HG02763 (cell line): ENCODE results near the gene ME3.

ENCODE experiments used
- ATAC-seq: cut with Tn5 transposase; IDR thresholded peaks from one replicate; pipeline ENCODE4 v1.9.1; 2021; ENCODE audit warnings: mild to moderate bottlenecking, moderate library complexity; ENCODE audit not compliant: unreplicated experiment

ME3 gene

GRCh38 chr11:86589856-86590589 is 82.4 kb downstream of the ME3 start:
- ATAC-seq = no peak

- ATAC-seq = no peak
Observed at GRCh38 chr11:86589204-86589603, 83.2 kb downstream of the ME3 start.

- ATAC-seq = no peak
Observed at GRCh38 chr11:86588566-86589090, 83.8 kb downstream of the ME3 start.

DNA sequence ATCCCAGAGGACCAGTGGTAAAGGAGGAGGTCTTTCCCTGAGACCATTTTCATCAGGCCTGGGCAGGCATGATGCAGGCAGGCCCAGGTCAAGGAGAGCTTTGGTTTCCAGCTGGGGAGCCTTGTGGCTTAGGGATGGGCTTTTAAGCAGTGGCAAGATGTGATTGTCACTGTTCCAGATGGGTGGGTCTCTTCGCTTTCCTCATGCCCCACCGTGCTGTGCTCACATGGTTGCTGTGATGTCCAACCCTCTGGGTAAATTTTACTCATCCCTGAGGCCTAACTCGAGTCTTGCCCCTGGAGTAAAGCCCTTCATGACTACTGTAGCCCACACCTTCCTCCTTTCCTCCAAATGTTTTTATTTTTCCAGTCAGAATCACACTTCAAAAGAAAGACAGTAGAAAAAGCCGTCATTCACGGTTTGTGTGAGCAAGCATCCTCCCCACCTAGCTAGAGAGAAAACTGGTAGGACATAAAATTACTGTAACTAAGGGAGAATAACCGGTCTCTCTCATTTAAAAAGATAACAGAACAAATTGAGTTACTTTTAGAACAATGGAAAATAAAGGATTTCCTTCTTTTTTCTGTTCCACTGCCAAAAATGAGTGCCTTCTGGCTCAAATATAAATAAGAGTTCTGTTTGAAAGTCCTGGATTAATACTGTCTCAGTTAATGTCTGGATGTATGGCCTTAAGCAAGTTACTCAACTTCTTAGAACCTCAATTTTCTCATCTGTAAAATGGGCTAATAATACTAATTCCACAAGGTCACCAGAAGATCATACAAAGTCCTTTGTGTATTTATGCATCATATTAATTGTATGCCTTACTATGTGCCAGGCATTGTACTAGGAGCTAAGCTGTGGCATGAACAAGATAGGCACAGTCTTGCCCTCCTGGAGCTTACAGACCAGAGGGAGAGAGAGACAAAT is 84.9 kb downstream of the ME3 start:
- no peak for ATAC-seq

- no peak for ATAC-seq
Observed at GRCh38 chr11:86586307-86586706, 86.1 kb downstream of the ME3 start.

- no peak for ATAC-seq
Observed at GRCh38 chr11:86582898-86583297, 89.5 kb downstream of the ME3 start.

GRCh38 chr11:86580535-86580934 is 91.9 kb downstream of the ME3 start:
- no peak for ATAC-seq

- no peak for ATAC-seq
Observed at GRCh38 chr11:86579406-86579731, 93.0 kb downstream of the ME3 start.

DNA sequence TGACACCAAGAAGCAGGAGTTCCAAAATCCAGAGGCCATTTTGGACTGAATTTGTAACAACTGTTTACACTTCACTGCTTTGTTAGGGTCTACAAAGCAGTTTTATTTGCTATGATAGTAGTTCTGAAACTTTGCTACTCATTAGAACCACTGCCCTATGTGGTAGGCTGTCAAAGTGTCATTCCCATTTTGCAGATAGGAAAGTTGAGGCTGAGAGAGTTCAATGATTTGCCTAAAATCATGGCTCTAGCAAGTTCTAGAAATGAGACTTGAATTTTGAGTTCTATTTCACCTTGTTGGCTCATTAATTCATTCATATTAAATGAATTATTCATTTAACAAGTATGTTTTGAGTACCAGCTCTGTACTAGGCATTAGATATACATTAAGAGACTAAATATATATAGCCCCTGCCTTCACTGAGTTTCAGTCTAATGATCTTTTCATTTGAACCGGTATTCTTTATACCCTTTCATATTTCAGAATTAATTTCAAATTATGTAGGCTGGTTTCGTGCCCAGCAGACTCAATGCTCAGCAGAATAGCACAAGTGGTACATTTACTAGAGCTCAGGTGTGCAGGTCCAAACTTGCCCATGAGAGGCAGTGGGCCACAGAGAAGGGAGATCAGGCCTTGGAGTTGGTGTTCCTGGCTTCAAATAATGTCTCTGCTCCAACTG is 93.5 kb downstream of the ME3 start:
- no peak for ATAC-seq

DNA sequence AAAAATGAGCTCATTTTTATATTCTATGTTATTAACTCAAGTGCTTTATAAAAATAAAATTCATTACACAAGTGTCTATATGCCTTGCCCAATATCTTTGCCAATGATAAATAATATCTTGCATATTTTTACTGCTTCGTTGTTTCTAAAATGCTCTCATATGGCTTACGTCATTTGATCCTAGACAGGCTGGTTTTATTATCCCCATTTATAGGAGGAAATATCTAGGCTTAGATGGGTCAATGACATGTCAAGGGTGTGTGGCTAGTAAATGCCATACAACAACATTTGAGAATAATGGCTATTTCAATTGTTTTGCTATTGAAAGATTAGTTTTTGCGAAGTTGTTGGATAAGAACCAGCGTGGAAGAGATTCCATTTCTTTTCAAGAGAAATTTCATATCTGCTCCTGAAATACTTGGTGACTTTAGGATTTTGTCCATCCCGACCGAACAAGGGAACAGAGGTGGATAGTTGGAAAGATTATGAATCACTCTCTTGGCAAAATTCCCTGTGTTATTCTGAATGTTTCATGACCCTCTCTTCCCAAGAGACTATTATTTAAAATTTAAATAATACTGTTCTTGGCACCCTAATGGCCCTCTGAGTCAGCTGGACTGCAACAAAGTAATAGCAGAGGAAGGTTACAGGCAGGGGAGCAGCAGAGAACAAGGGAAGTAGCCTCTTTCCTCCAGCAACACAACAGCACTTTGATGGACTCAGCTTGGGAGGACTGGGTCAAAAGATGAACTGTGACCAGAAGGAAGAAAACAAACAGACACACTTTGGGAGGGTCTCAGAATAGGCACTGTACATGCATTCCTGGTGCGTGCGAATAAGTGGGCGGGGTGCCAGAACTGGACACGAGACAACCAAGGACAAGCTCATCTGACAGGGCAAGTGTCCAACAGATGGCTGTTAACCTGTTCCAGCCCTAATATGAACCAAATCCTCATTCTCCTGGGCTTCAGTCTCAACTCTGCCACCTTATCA is 94.5 kb downstream of the ME3 start:
- ATAC-seq = no peak

DNA sequence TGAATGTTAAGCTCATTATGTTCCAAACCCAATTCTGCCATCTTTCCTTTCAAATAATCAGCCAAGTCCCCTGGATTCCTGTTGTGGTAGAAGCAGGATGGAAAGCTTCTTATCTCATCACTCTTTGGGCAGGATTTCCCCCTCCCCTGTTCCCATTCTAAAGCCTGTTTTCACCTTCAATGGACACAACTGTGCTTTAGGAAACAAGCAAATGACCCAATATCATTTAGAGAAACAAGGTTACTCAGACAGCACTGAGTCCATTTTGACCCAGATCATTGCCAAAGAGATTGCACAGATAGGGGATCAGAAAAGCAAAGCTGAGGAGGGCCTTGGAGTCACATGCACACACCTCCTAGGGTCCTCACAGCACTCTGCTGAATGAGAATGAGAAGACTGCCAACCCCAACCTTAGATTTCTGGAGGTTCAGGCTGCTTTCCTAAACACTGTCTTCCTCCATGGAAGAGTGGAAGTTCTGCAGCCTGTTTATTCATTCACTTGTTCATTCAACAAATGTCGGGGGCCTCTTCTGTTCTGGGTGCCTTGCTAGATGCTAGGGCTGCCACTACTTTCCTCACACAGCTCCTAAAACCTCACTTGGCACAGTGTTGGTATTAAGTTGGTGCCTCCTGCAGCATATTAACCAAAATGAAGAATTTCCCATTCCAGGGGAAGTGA is 95.3 kb downstream of the ME3 start:
- no peak for ATAC-seq

DNA sequence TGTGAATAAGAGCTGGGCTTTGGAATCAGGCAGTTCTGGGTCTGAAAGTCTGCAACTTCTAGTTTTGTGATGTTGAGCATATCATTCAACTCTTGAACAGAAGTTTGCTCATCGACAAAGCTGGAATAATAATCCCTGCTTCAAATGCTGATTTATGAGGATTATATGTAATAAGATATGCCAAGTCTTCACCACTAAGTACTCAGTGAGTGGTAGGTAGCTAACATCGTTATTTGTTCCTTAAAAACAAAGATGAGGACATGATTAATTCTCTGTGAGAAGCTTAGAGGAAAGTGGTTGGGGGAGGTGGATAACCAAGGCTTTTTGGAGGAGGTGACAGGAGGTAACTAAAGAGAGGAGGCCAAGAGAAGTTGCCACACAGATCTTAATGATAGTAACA is 96.5 kb downstream of the ME3 start:
- ATAC-seq = no peak

GRCh38 chr11:86575208-86575855 is 97.1 kb downstream of the ME3 start:
- ATAC-seq = no peak

DNA sequence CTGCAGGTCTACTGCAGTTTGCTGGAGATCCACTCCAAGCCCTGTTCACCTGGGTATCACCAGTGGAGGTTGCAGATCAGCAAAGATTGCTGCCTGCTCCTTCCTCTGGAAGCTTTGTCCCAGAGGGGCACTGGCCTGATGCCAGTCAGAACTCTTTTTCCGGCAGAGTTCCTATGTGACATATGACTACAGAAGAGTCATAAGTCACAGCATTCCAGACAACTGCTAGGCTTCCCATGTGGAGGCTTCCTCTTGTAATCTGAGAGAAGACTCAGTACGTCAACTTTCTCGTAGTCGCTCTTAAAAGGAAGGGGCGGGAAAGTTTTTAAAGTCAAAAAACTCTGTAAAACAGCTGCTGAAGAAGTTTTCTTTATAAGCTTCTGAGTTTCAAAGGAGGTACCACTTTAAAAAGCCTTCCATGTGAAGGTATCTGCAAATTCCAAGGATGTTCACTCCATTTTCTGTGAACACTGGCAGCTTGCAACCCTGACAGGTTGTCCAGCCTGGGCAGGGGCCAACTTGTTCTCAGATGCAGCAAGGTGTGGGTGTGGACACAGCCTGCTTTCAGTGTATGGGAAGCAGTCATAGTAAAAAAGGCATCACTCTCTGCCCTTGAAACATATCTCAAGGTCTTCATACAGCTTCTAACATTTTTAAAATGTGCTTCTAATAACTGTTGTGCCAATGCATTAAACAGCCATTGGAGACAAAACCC is 97.8 kb downstream of the ME3 start:
- ATAC-seq = no peak

DNA sequence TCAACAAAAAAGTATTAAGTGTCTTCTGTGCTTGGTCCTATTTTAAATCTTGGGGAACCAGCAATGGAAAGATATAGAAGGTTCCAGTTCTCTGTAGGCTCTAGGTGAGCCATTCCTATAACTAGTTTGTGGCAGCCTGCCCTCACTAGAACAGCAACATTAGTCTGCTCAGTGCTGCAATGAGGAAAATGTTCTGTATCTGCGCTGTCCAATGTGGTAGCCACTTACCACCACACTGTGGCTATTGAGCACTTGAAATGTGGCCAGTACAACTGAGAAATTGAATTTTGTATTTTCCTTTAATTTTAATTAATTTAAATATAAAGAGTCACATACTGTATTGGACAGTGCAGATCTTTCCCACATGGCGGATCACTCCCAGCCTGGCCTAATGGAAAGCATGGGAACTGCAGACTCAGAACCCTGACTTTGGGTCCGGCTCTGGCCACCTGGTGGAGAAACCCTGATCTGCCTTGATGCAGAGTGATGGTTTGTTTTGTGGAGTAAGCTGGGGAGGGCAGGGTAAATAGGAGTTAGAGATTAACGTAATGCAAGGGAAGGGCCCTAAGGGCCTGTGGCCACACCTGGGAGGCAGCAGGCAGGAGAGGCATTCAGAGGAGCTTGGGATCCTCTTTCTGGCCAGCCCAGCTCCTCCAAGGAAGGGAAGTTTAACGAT is 101.0 kb downstream of the ME3 start:
- no peak for ATAC-seq

DNA sequence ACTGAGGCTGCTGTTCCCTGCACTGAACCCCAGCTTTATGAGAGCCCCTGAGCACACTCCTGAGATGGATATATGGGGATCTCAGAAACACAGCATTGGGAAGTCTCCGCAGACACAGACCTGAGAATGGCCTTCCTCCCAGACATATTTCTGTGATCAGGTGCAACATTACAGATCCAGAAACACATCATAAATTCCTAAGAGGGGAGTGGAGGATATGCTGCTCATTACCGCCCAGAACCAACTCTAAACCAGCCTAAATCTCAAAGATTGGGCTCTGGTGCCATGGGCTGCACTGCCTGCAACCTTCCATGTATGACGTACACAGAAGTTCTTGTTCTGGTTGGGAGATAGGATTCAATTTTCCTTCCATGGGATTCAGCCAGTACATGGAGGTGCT is 102.0 kb downstream of the ME3 start:
- ATAC-seq = no peak

- no peak for ATAC-seq
Observed at GRCh38 chr11:86570020-86570419, 102.4 kb downstream of the ME3 start.

- no peak for ATAC-seq
Observed at GRCh38 chr11:86569109-86569508, 103.3 kb downstream of the ME3 start.
